ENCODE data around the gene CDC37. TPM values are rescaled to one million over a fixed set of nuclear protein-coding genes. Genes with fewer than 3 reads are reported as not detected.

Gene CDC37
- total RNA-seq, 1 donor from 2014 or later: 142 TPM

GRCh38 chr19:10418485-10419199, 15.3 kb upstream of the CDC37 start:
- intact Hi-C loops (cut with micrococcal nuclease): no loop called here
- Histone ChIP-seq H3K36me3 (no peaks in the 10 kb centered on the region), H3K27ac (replicated peaks) (no peak overlapping the region), H3K4me1 (peaks cover 45% of the 10 kb centered on the region), H3K27me3 (ENCODE audit: low read depth) (peaks cover 77% of the 10 kb centered on the region), H3K9me3 (replicated peaks) (no peaks in the 10 kb centered on the region), H3K4me3 (peak overlapping the region; percentile 50)
- TF ChIP-seq CTCF (IDR thresholded peaks at IDR 0.05; ENCODE audit: borderline replicate concordance): no peak
- no peak for DNase-seq

- no peak overlapping the region for H3K4me3 ChIP-seq
- DNase-seq: no peak
- H3K9me3 ChIP-seq (replicated peaks): no peaks in the 10 kb centered on the region
- no peaks in the 10 kb centered on the region for H3K36me3 ChIP-seq
- no peak overlapping the region for H3K27ac ChIP-seq (replicated peaks)
- intact Hi-C loops (cut with micrococcal nuclease): no loop called here
- H3K4me1 ChIP-seq: peaks cover 45% of the 10 kb centered on the region
- no peak for TF ChIP-seq CTCF (IDR thresholded peaks at IDR 0.05; ENCODE audit: borderline replicate concordance)
- H3K27me3 ChIP-seq (ENCODE audit: low read depth): peaks cover 72% of the 10 kb centered on the region
Measured at GRCh38 chr19:10418235-10418484, 14.8 kb upstream of the CDC37 start.

- Histone ChIP-seq H3K4me3 (no peak overlapping the region), H3K9me3 (replicated peaks) (no peaks in the 10 kb centered on the region), H3K27me3 (ENCODE audit: low read depth) (peaks cover 68% of the 10 kb centered on the region), H3K27ac (replicated peaks) (no peak overlapping the region), H3K36me3 (no peaks in the 10 kb centered on the region), H3K4me1 (peaks cover 47% of the 10 kb centered on the region)
- intact Hi-C loops (cut with micrococcal nuclease): no loop called here
- no peak for TF ChIP-seq CTCF (IDR thresholded peaks at IDR 0.05; ENCODE audit: borderline replicate concordance)
- no peak for DNase-seq
Measured at GRCh38 chr19:10417541-10418234, 14.3 kb upstream of the CDC37 start.

- no peaks in the 10 kb centered on the region for H3K36me3 ChIP-seq
- H3K4me1 ChIP-seq: peaks cover 57% of the 10 kb centered on the region
- intact Hi-C loops (cut with micrococcal nuclease): no loop called here
- peak overlapping the region; percentile 72 for H3K4me3 ChIP-seq
- DNase-seq: peak; percentile 77
- peak; percentile 82 for TF ChIP-seq CTCF (IDR thresholded peaks at IDR 0.05; ENCODE audit: borderline replicate concordance)
- H3K27ac ChIP-seq (replicated peaks): peak overlapping the region; percentile 37
- H3K27me3 ChIP-seq (ENCODE audit: low read depth): peaks cover 57% of the 10 kb centered on the region
- no peaks in the 10 kb centered on the region for H3K9me3 ChIP-seq (replicated peaks)
Measured at GRCh38 chr19:10416380-10417257, 13.3 kb upstream of the CDC37 start.

- no peak for DNase-seq
- H3K27ac ChIP-seq (replicated peaks): peak overlapping the region; percentile 37
- H3K4me3 ChIP-seq: peak overlapping the region; percentile 72
- peaks cover 51% of the 10 kb centered on the region for H3K27me3 ChIP-seq (ENCODE audit: low read depth)
- no peaks in the 10 kb centered on the region for H3K36me3 ChIP-seq
- intact Hi-C loops (cut with micrococcal nuclease): no loop called here
- H3K4me1 ChIP-seq: peaks cover 52% of the 10 kb centered on the region
- no peak for TF ChIP-seq CTCF (IDR thresholded peaks at IDR 0.05; ENCODE audit: borderline replicate concordance)
- H3K9me3 ChIP-seq (replicated peaks): no peaks in the 10 kb centered on the region
Measured at GRCh38 chr19:10416083-10416379, 12.7 kb upstream of the CDC37 start.

Measured in left ventricle myocardium inferior (tissue), 1 donor.